ENCODE measurements around the gene COA6. TPM values are rescaled to one million over a fixed set of nuclear protein-coding genes. Genes with fewer than 3 reads are reported as not detected.

The COA6 gene
- total RNA-seq, 1 donor = 20.3 TPM

DNA sequence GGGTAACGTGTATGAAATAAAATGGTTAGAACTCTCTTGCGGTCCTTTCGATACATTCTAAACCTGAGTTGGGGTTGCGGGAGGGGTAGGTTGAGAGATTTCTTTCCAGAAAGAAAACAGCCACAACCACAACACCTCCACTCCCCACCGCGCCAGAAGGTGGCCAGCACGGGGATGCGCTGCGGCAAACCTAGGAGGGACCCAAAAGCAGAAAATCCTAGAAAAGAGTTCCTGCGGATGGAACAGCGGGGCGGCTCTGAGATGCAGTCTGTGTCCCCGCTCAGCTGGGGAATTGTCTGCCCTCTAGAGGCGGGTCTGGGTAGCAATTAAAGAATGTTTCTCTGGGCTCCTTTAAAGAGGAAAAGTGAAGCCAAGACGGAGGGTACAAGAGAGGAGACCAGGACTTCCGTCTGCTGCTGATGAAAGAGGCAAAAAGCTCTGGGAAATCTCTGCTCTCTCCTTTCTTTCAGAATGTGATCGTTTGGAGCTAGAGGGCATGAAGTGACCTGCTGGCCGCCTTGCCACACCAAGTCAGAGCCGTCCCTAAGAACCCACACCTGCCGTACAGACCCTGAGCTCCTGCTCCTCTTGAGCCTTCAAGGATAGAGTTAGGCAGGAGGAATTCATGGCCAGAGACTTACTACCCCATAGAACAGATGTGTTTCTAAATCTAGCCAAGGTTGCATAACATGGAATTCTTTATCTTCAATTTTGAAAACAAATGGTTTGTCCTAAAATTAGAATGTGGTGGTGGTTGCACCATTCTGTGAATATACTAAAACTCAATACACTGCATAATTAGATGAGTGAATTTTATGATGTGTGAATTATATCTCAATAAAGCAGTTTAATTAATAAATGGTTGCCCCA lies 46.5 kb upstream of the COA6 start:
- DNase-seq (ENCODE audit: insufficient read length, low spot score, missing footprints) = peak; percentile 71
- Histone ChIP-seq H3K4me1 (ENCODE audit: insufficient read depth, low read length) (no peaks in the 10 kb centered on the region), H3K4me3 (ENCODE audit: insufficient read depth, low read length) (peak overlapping the region; percentile 60), H3K27me3 (ENCODE audit: insufficient read depth, low read length) (peaks cover 26% of the 10 kb centered on the region), H3K4me2 (ENCODE audit: insufficient read depth, low read length) (peak overlapping the region; percentile 73), H3K27ac (ENCODE audit: low read depth, low read length) (no peak overlapping the region), H3K79me2 (ENCODE audit: insufficient read depth, low read length) (no peaks in the 10 kb centered on the region), H2AFZ (ENCODE audit: low read length) (peak overlapping the region; percentile 57), H4K20me1 (ENCODE audit: insufficient read depth, low read length) (no peaks in the 10 kb centered on the region), H3K36me3 (ENCODE audit: insufficient read depth, low read length) (no peaks in the 10 kb centered on the region), H3K9me3 (ENCODE audit: low read depth, low read length) (no peaks in the 10 kb centered on the region)
- TF ChIP-seq, protein P1, sequence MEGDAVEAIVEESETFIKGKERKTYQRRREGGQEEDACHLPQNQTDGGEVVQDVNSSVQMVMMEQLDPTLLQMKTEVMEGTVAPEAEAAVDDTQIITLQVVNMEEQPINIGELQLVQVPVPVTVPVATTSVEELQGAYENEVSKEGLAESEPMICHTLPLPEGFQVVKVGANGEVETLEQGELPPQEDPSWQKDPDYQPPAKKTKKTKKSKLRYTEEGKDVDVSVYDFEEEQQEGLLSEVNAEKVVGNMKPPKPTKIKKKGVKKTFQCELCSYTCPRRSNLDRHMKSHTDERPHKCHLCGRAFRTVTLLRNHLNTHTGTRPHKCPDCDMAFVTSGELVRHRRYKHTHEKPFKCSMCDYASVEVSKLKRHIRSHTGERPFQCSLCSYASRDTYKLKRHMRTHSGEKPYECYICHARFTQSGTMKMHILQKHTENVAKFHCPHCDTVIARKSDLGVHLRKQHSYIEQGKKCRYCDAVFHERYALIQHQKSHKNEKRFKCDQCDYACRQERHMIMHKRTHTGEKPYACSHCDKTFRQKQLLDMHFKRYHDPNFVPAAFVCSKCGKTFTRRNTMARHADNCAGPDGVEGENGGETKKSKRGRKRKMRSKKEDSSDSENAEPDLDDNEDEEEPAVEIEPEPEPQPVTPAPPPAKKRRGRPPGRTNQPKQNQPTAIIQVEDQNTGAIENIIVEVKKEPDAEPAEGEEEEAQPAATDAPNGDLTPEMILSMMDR (IDR thresholded peaks at IDR 0.05; ENCODE audit: extremely low read depth, low read depth, low read length) = peak; percentile 89

DNA sequence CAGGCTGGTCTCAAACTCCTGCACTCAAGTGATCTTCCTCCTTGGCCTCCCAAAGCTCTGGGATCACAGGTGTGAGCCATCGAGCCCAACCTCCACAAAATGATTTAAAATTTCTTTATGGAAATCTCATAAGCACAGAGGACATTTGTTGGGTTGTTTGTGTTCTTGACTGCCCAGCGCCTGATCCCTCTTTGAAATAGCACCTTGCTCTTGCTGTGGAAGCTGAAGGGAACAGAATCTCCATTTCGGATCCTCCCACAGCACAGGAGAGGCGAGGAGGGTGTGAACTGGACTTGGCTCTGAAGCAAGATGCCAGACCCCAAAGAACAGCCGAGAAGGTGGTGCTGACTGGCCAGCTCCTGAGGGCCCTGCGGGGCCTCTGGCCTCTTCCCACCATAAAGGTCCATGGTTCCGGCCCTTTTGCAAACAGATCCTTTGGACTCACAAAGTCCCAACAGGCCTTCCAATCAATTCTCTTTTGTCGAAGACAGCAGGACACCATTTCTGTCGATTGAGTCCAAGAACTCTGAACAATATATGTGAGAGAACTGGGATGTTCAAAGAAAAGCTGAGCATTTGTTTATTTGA lies 45.6 kb upstream of the COA6 start:
- H3K9me3 ChIP-seq (ENCODE audit: low read depth, low read length) = no peaks in the 10 kb centered on the region
- TF ChIP-seq, protein P1 (IDR thresholded peaks at IDR 0.05; ENCODE audit: extremely low read depth, low read depth, low read length) = no peak
- no peaks in the 10 kb centered on the region for H3K79me2 ChIP-seq (ENCODE audit: insufficient read depth, low read length)
- no peak overlapping the region for H3K27ac ChIP-seq (ENCODE audit: low read depth, low read length)
- no peak overlapping the region for H3K4me3 ChIP-seq (ENCODE audit: insufficient read depth, low read length)
- H2AFZ ChIP-seq (ENCODE audit: low read length) = no peak overlapping the region
- H3K4me1 ChIP-seq (ENCODE audit: insufficient read depth, low read length) = no peaks in the 10 kb centered on the region
- no peak overlapping the region for H3K4me2 ChIP-seq (ENCODE audit: insufficient read depth, low read length)
- no peaks in the 10 kb centered on the region for H3K36me3 ChIP-seq (ENCODE audit: insufficient read depth, low read length)
- peaks cover 26% of the 10 kb centered on the region for H3K27me3 ChIP-seq (ENCODE audit: insufficient read depth, low read length)
- DNase-seq (ENCODE audit: insufficient read length, low spot score, missing footprints) = no peak
- H4K20me1 ChIP-seq (ENCODE audit: insufficient read depth, low read length) = no peaks in the 10 kb centered on the region

DNA sequence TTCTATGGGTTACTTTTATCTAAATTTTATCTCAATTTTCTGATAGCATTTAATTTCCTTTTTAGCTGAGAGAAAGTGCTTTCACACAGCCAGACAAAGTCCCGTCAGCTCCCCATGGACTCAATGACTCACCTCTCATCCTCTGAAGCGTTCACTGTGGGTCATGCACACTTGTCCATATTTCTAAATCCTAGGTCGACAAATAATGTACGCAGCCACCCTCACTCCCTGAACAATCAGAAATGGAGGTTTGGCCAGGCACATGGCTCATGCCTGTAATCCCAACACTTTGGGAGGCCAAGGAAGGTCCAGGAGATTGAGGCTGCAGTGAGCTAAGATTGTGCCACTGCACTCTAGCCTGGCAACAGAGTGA lies 42.4 kb upstream of the COA6 start:
- Histone ChIP-seq H3K27me3 (ENCODE audit: insufficient read depth, low read length) (peaks cover 7% of the 10 kb centered on the region), H4K20me1 (ENCODE audit: insufficient read depth, low read length) (no peaks in the 10 kb centered on the region), H3K4me2 (ENCODE audit: insufficient read depth, low read length) (no peak overlapping the region), H3K9me3 (ENCODE audit: low read depth, low read length) (no peaks in the 10 kb centered on the region), H3K4me1 (ENCODE audit: insufficient read depth, low read length) (no peaks in the 10 kb centered on the region), H3K27ac (ENCODE audit: low read depth, low read length) (no peak overlapping the region), H2AFZ (ENCODE audit: low read length) (no peak overlapping the region), H3K4me3 (ENCODE audit: insufficient read depth, low read length) (no peak overlapping the region), H3K79me2 (ENCODE audit: insufficient read depth, low read length) (no peaks in the 10 kb centered on the region), H3K36me3 (ENCODE audit: insufficient read depth, low read length) (no peaks in the 10 kb centered on the region)
- TF ChIP-seq, protein P1 (IDR thresholded peaks at IDR 0.05; ENCODE audit: extremely low read depth, low read depth, low read length) = no peak
- DNase-seq (ENCODE audit: insufficient read length, low spot score, missing footprints) = no peak

DNA sequence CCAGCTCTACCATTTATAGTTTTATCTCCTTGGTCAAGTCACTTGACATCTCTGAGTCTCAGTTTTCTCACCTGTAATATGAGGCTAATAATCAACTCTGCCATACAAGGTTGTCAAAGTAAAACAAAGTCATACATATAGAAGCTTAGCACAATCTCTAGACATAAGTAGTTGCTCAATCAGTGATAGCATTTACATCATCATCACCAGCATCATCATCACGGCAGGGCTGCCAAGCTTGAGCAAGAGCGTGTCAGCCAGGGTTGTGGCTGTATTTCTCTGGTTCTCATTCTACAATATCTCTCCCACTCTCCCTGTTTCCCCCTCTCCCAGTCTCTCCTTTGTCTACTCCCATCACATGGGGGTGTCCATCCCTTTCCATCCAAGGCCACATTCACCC lies 41.7 kb upstream of the COA6 start:
- Histone ChIP-seq H3K27me3 (ENCODE audit: insufficient read depth, low read length) (no peaks in the 10 kb centered on the region), H2AFZ (ENCODE audit: low read length) (no peak overlapping the region), H3K4me1 (ENCODE audit: insufficient read depth, low read length) (no peaks in the 10 kb centered on the region), H4K20me1 (ENCODE audit: insufficient read depth, low read length) (no peaks in the 10 kb centered on the region), H3K4me3 (ENCODE audit: insufficient read depth, low read length) (no peak overlapping the region), H3K27ac (ENCODE audit: low read depth, low read length) (no peak overlapping the region), H3K79me2 (ENCODE audit: insufficient read depth, low read length) (no peaks in the 10 kb centered on the region), H3K9me3 (ENCODE audit: low read depth, low read length) (no peaks in the 10 kb centered on the region), H3K36me3 (ENCODE audit: insufficient read depth, low read length) (no peaks in the 10 kb centered on the region), H3K4me2 (ENCODE audit: insufficient read depth, low read length) (no peak overlapping the region)
- TF ChIP-seq, protein P1 (IDR thresholded peaks at IDR 0.05; ENCODE audit: extremely low read depth, low read depth, low read length) = no peak
- DNase-seq (ENCODE audit: insufficient read length, low spot score, missing footprints) = no peak
